Measurements from ENCODE around the gene KRTAP12-2.

KRTAP12-2 gene

DNA sequence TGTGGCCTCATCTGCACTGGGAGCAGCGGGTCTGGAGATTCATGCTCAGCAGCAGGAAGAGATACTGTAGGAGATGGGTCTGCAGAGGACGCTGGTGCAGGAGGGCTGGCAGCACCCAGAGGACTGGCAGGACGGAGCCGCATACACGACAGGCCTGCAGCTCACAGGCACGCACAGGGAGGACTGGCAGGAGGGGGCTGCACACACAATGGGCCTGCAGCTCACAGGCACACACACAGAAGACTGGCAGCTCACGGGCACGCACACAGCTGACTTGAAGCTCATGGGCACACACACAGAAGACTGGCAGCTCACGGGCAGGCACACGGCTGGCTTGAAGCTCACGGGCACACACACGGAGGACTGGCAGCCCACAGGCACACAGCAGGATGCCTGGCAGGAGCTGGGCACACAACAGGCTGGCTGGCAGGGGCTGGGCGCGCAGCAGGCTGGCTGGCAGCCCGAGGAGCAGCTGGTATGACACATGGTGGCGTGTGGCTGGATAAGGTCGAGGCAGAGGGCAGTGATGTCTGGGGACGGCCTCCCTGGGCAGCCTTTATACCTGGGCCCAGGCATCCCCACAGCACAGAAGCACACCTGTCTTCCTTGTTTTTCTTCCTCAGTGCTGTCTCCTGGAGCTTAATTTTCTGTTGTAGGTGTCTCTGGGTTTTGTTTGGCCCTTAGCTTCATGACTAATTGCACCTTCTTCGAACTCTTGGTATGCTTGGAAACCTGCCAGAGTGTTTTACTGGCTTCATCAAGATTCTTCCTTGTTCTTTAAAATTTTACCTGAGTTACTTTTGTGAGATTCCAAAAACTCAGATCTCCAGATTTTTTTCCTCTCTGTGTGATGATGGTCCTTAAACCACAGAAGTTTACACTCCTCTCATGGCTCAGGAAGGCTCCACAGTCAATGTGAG, at the start of gene KRTAP12-2:
Gene KRTAP12-2, minus strand, starts transcription at position 527 of the 920 bp plus-strand sequence. Its CDS starts 41 bp downstream, at position 486.
- peak; percentile 47 for DNase-seq

DNA sequence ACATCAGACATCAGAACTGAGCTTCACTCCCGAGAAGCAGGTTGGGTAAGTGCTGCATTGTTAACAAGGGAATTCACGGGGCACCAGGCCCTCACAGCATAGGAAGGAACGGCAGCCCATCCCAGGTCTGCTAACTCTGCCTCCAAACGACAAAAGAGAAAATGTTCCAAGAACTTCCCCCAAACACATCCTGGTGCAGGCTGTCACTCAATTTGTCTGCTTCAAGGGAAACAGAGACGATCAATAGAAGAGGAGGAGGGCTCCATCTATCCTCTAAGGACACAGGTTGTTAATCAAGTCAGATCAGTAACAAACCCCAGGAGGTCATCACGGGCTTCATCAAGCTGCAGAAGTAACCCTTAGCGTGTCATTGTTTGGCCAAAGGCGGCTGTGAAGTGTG, 48.2 kb upstream of the KRTAP12-2 start:
- no peak for DNase-seq

GRCh38 chr21:44713846-44714245, 47.1 kb upstream of the KRTAP12-2 start:
- no peak for DNase-seq

DNA sequence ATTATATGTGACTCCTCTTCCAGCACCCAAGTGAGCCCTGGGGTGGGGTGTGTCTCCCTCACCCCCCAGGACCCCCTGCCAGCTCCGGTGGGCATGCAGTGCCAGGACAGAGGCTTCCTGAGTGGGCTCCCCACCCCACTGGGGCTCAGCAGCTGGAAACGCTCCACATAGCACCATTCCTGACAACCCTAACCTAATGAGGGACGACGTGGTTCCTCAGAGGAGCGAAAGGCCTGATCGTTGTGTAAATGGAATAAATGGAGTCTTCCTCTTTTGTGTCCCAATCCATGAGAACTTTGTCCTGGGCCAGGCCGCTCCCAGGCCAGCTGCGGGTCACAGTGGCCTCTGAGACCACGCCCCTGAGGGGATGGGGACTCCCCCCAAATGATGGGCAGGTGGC, 46.4 kb upstream of the KRTAP12-2 start:
- DNase-seq, result no peak

DNA sequence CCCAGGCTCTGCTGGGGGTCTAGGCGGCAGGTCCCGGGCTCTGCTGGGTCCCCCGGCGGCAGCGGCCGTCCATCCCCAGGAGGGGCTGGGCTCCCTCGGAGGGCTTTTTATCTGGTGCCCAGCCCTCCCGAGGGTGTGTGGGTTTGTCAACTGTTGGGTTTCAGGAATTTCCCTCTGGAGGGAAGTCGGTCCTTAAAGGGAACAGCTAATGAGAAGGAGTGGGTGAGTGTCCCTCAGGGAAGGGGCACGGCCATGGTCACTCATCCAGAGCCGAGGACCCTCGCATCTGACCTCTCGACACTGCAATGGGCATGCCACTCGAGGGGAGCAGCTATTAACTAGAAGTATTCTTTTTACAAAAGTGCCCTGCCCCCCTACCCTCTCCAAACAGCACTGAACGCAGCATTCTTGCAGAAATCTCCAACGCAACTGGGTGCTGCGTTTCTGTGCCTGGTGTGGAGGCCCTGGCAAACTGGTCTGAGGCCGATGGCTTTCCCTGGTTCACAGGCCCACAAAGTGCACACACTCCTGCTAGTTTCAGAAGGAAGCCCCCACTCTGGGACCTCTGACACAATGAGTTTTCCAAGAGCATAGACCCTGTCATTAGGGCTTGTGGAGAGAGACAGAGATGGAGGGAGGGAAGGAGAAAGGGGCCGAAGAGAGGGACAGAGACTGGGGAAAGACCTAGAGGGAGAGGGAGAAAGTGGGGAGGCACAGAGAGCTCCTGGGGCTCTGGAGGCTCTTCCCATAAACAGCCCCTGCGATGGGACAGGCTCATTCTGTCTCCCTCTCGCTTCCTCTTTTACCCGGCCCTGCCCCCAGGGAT, 45.7 kb upstream of the KRTAP12-2 start:
- DNase-seq, result no peak

DNA sequence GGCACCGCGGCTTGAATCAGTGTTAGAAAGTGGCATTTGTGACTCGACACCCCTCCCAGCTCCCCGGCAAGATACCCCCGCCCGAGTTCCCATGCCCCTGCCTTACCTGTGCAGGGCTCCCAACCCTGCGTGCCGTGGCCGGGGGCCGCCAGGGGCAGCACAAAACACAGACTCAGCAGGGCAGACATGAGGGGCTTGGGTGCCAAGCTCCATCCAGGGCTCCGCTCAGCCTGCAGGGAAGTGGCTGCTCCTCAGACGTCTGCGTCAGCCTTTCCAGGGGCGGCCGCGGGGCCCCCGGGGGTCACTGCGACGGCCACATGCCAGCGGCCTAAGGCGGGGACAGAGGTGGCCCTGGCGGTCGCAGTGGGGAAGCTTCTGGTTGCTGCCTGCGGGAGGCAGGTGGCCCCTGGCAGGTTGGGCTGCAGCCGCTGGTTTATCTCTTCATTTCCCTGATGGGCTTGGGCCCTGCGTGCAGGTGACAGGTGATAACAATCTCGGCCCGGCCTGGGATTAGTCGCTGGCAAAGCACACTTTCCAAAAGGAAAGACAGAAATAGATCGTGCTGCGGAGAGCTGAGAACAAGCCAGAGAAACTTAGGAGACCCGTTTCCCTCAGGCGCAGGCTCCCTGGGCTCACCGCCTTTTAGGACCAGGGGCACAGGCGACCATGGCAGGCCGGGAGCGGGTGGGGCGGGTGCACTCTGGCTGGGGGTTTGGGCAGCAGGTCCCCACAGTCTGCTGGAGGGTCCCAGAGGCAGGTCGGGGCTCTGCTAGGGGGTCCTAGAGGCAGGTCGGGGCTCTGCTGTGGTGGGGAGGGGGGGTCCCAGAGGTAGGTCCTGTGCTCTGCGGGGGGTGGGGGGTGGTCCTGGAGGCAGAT, 44.8 kb upstream of the KRTAP12-2 start, which contains the start of gene TSPEAR:
Gene TSPEAR, minus strand, starts transcription at position 246 of the 876 bp plus-strand sequence. Its CDS starts 58 bp downstream, at position 188.
- DNase-seq, result peak; percentile 44

DNA sequence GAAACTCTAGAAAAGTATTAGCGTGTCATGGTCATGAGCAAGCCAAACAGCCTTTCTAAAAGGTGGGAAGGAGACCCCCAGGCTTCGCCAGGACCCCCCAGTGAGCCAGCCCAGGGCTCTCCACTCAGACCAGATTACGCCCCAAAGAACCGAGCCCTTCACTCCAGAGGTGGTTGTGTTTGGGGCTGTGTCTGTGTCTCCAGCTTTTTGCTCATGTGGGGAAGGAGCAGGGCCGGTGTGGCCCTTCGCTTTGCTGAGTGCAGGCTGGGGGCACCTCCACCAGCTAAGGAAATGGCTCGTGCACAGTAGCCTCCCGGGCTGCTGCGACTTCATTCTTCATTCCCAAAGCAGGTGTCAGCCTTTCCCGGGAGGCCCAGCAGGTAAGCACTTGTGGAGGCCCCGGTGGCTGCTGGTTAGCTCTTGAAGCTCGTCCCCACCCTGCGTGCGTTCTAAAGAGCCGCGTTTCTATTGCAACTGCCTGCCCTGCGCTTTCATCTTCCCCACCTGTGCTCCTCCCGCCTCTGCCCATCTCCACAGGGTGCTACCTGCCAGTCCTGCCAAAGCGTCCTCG, 44.1 kb upstream of the KRTAP12-2 start:
- DNase-seq, result peak; percentile 76

GRCh38 chr21:44710294-44710665, 43.6 kb upstream of the KRTAP12-2 start:
- DNase-seq, result peak; percentile 41

DNA sequence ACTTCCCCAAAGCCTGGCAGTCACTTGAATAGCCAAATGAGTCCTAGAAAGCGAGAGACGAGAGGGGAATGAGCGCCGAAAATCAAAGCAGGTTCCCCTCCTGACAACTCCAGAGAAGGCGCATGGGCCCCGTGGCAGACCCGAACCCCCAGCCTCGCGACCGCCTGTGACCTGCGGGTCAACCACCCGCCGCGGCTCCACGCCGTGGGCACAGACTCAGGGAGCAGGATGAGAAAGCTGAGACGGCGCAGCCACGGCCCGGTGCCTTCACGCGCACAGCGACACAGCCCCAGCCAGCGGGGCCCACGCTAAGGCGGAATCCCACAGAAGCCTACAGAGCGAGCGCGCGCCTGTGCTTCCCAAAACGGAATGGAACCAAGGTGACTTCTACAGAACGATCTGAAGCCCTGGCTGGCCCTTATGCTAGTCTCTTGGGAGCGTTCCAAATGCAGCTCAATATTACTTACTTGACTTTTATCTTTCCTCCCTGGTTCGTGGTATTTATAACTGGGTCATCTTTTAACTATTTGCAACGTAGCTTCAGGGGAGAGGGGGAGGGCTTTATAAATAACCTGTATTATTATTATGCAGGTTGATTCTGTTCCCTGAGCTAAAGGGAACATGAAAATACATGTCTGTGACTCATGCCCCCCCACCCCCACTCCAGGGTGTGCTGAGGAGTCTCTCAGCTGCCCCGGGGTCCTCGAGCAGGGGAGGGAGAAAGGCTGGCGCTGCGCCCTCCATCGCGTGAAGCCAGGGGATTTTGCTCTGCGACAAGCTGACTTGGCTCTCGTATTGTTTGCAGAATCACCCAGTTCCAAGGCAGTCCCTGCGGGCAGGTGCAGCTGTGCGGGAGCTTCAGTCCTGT, 42.9 kb upstream of the KRTAP12-2 start:
- DNase-seq, result peak; percentile 94

DNA sequence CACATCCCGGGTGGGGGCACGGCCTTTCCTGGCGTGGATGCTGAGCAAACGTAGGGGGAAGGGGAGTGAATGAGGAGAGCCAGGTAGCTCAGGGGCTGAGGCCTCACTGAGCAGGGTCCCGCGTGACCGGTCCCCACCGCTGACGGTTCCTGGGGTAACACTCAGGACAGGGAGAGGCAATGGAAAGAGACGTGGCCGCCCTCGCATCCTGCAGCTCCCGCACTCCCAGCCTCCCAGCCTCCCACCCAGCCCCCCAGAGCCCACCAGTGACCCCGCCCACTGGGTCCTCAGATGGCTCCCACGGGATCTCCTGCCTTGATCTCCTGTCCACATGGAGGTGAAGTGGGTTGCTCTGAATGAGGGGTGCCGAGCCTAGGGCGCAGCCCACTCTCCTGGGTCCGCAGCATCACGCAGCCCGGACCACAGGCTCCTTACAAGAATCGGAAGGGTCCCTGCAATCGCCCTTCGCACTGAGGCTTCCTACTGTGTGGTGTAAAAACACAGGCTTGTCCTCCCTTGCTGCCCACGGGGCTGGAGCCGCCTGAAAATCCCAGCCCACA, 42.2 kb upstream of the KRTAP12-2 start:
- DNase-seq, result no peak

- DNase-seq, result no peak
These were observed 41.6 kb upstream of the KRTAP12-2 start for GRCh38 chr21:44708213-44708865.

GRCh38 chr21:44706706-44707581, 40.2 kb upstream of the KRTAP12-2 start:
- DNase-seq, result no peak

DNA sequence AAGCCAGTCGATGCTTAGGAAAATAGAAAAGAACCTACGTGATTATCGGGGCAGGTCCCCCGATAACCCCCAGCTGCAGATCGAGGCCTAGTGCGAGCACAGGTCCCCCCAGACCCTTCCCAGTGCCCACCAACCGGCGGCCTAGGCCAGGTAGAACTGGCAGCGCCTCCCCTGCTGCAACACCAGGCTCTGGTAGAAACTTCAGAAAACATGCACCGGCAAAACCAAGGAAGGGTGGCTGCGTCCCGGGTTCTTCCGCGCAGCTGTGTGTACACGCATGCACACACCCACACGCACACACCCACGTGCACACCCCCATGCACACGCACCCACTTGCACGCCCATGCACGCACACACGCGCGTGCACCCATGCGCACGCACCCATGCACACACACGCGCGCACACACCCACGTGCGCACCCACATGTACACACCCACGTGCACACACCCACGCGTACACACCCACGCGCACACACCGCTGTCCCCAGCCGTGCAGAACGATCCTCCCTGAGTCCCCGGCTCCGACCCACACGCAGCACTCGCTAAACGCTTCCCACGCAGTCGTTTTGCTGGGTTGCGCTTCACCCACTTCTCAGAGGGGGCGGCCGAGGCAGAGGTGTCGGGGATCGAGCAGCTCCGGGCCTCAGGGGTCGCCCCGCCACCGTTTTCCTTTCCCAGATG, 39.4 kb upstream of the KRTAP12-2 start:
- DNase-seq, result no peak

- DNase-seq, result no peak
These were observed 37.9 kb upstream of the KRTAP12-2 start for GRCh38 chr21:44704636-44705001.

DNA sequence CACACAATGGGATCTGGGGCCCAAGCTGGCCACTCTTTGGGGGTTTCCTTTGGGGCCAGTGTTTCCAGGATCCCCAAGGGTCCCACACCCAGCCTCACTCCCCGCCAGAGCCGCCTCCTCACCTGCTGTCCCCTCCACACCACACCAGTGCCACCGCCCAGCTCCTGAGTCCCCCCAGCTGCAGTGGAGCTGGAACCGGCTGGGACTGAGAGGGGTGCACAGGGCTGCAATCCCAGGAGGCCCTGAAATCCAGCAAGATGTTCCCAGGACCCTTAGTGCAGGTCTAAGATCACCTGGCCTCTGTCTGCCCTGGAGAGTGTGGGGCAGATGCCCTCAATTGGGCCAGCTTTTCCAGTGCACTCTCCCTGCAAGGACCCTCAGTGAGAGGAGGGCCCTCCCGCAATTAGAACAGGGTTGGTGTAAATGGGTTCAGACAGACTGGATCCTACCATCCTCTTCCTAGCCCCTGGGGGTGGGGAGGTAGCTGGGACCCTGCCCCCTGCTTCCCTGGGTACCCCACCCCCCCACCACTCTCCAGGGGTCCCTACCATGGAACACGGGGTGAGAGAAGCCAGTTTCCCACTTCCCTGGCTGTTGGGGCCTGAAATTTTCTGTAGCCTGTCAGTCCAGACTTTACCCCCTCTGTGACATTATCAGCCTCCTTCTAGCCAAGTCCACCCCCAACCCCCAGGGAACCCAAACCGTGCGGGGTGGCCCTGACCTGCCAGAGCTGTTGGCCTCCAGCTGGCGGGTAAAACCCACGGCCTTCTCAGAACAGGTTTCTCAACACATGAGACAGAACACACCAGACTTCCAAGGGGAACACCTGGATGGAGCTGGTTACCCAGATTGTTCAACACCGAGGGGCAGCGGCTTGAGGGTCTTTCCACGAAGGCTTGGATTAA, 37.3 kb upstream of the KRTAP12-2 start:
- no peak for DNase-seq

GRCh38 chr21:44702973-44703730, 36.4 kb upstream of the KRTAP12-2 start:
- peak; percentile 96 for DNase-seq

All from NCI-H1092 (cell line).